HG03196 (cell line): ENCODE results near the gene AP3B1.

Source experiments
- ATAC-seq: cut with Tn5 transposase; IDR thresholded peaks from one replicate; pipeline ENCODE4 v1.9.1; 2021; ENCODE audit not compliant: unreplicated experiment

Gene AP3B1

GRCh38 chr5:78294248-78295034 lies at the start of gene AP3B1:
Gene AP3B1 (minus strand): TSS chr5:78294698. CDS start chr5:78294579, 119 bp downstream.
- ATAC-seq = peak; percentile 82

GRCh38 chr5:78341440-78341839 lies 46.9 kb upstream of the AP3B1 start:
- no peak for ATAC-seq

GRCh38 chr5:78339617-78340436 lies 45.3 kb upstream of the AP3B1 start:
- no peak for ATAC-seq

- no peak for ATAC-seq
Observed at GRCh38 chr5:78336698-78337097, 42.2 kb upstream of the AP3B1 start.

GRCh38 chr5:78335976-78336375 lies 41.5 kb upstream of the AP3B1 start:
- no peak for ATAC-seq

- ATAC-seq = no peak
Observed at GRCh38 chr5:78334811-78335210, 40.3 kb upstream of the AP3B1 start.

GRCh38 chr5:78331523-78332080 lies 37.1 kb upstream of the AP3B1 start:
- no peak for ATAC-seq

GRCh38 chr5:78328585-78329173 lies 34.2 kb upstream of the AP3B1 start:
- no peak for ATAC-seq

GRCh38 chr5:78327761-78328510 lies 33.4 kb upstream of the AP3B1 start:
- no peak for ATAC-seq

GRCh38 chr5:78326930-78327329 lies 32.4 kb upstream of the AP3B1 start:
- no peak for ATAC-seq

- no peak for ATAC-seq
Observed at GRCh38 chr5:78323241-78323640, 28.7 kb upstream of the AP3B1 start.

- ATAC-seq = no peak
Observed at GRCh38 chr5:78320401-78320800, 25.9 kb upstream of the AP3B1 start.

GRCh38 chr5:78318337-78318736 lies 23.8 kb upstream of the AP3B1 start:
- no peak for ATAC-seq

- no peak for ATAC-seq
Observed at GRCh38 chr5:78317515-78317914, 23.0 kb upstream of the AP3B1 start.

GRCh38 chr5:78308703-78309102 lies 14.2 kb upstream of the AP3B1 start:
- ATAC-seq = no peak

GRCh38 chr5:78300464-78301045 lies 6.1 kb upstream of the AP3B1 start:
- no peak for ATAC-seq

- ATAC-seq = peak; percentile 34
Observed at GRCh38 chr5:78295035-78295961, 800 bp upstream of the AP3B1 start.

GRCh38 chr5:78293851-78294247 lies 649 bp downstream of the AP3B1 start:
- peak; percentile 6 for ATAC-seq

GRCh38 chr5:78291687-78292086 lies 2.8 kb downstream of the AP3B1 start:
- no peak for ATAC-seq
